Measurements from ENCODE around the gene SERPINB8.
A peak's percentile ranks its signal among the peaks of the same experiment; 100 is the strongest.

Gene SERPINB8

DNA sequence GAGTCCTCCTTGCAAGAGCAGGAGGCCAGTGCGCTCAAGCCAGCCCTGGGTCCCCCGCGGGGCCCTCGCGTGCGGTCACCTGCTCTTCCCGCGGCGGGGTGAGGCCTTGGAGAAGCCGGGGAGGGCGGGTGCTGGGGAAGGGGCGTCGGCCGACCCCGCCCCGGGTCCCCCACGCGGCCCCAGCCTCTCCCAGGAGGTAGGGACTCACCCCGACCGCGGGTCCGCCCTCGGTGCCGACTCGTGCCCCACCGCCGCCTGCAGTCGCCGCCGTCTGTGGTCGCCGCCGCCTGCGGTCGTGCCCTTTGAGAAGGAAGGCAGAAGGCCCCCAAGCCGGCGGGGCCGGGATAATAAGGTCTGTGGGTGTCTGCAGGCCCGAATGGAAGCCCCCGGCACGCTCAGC, 32.7 kb downstream of the SERPINB8 start:
- Histone ChIP-seq H3K79me2 (ENCODE audit: control insufficient read depth, low read length) (no peaks in the 10 kb centered on the region), H3K36me3 (ENCODE audit: control insufficient read depth, low read length) (no peaks in the 10 kb centered on the region), H3F3A (ENCODE audit: control insufficient read depth, insufficient read depth) (no peaks in the 10 kb centered on the region), H3K4me3 (ENCODE audit: low read length) (no peak overlapping the region), H3K27me3 (ENCODE audit: control insufficient read depth, low read length) (no peaks in the 10 kb centered on the region), H3K9me2 (replicated peaks; ENCODE audit: control insufficient read depth, low read length) (no peaks in the 10 kb centered on the region), H4K20me1 (ENCODE audit: control insufficient read depth, insufficient read depth, low read depth, low read length) (no peaks in the 10 kb centered on the region), H3K9me3 (ENCODE audit: control insufficient read depth, insufficient read depth, low read length) (no peaks in the 10 kb centered on the region), H3K4me2 (ENCODE audit: low read length) (no peak overlapping the region), H3K4me1 (ENCODE audit: control insufficient read depth, low read length) (no peaks in the 10 kb centered on the region), H3K27ac (ENCODE audit: low read depth, low read length) (no peak overlapping the region)
- TF ChIP-seq, protein P1, sequence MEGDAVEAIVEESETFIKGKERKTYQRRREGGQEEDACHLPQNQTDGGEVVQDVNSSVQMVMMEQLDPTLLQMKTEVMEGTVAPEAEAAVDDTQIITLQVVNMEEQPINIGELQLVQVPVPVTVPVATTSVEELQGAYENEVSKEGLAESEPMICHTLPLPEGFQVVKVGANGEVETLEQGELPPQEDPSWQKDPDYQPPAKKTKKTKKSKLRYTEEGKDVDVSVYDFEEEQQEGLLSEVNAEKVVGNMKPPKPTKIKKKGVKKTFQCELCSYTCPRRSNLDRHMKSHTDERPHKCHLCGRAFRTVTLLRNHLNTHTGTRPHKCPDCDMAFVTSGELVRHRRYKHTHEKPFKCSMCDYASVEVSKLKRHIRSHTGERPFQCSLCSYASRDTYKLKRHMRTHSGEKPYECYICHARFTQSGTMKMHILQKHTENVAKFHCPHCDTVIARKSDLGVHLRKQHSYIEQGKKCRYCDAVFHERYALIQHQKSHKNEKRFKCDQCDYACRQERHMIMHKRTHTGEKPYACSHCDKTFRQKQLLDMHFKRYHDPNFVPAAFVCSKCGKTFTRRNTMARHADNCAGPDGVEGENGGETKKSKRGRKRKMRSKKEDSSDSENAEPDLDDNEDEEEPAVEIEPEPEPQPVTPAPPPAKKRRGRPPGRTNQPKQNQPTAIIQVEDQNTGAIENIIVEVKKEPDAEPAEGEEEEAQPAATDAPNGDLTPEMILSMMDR (IDR thresholded peaks at IDR 0.05; ENCODE audit: low read depth, low read length, poor library complexity, severe bottlenecking): no peak
- TF ChIP-seq EZH2phosphoT487 (IDR thresholded peaks at IDR 0.05; ENCODE audit: borderline replicate concordance, low read length): no peak

DNA sequence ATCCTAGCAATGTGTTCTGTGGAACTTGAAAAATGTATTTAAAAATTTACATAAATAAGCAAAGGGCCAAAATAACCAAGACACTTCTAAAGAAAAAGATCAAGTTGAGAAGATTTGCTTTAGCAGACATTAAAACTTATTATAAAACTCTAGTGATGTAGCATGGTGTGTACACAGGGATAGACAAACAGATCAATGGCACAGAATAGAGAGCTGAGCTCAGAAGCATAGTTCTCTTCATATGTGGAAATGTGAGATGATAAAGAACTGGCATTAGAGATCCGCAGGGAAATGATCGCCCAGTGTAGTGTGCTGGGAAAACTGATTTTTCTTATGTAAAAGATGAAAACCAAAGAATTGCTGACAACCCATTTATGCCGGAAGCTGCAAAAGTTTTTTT, 39.4 kb downstream of the SERPINB8 start:
- no peaks in the 10 kb centered on the region for H3K79me2 ChIP-seq (ENCODE audit: control insufficient read depth, low read length)
- H3F3A ChIP-seq (ENCODE audit: control insufficient read depth, insufficient read depth): no peaks in the 10 kb centered on the region
- H3K27ac ChIP-seq (ENCODE audit: low read depth, low read length): no peak overlapping the region
- TF ChIP-seq, protein P1 (IDR thresholded peaks at IDR 0.05; ENCODE audit: low read depth, low read length, poor library complexity, severe bottlenecking): no peak
- TF ChIP-seq EZH2phosphoT487 (IDR thresholded peaks at IDR 0.05; ENCODE audit: borderline replicate concordance, low read length): no peak
- no peaks in the 10 kb centered on the region for H3K36me3 ChIP-seq (ENCODE audit: control insufficient read depth, low read length)
- no peaks in the 10 kb centered on the region for H3K9me3 ChIP-seq (ENCODE audit: control insufficient read depth, insufficient read depth, low read length)
- H3K27me3 ChIP-seq (ENCODE audit: control insufficient read depth, low read length): no peaks in the 10 kb centered on the region
- H3K4me3 ChIP-seq (ENCODE audit: low read length): no peak overlapping the region
- no peaks in the 10 kb centered on the region for H4K20me1 ChIP-seq (ENCODE audit: control insufficient read depth, insufficient read depth, low read depth, low read length)
- H3K9me2 ChIP-seq (replicated peaks; ENCODE audit: control insufficient read depth, low read length): no peaks in the 10 kb centered on the region
- no peaks in the 10 kb centered on the region for H3K4me1 ChIP-seq (ENCODE audit: control insufficient read depth, low read length)
- H3K4me2 ChIP-seq (ENCODE audit: low read length): no peak overlapping the region

DNA sequence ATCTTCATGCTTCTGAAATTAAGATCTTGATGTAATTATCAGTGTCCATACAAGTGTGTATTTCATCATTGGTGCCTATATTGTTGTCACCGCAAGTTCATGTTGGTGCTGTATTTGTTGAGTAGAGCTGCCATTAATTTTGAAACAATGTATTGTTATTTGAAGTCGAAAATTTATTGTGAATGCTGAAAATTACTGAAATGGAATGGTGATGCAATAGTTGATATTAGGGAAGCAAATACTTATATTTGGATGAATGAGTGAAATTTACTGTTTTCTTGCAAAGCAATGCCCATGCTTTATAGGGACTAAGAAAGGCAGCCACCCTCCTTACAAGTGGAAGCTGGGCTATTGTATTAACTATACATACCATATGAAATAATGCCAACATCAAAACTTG, 41.6 kb downstream of the SERPINB8 start:
- Histone ChIP-seq H3K4me1 (ENCODE audit: control insufficient read depth, low read length) (no peaks in the 10 kb centered on the region), H3K9me2 (replicated peaks; ENCODE audit: control insufficient read depth, low read length) (no peaks in the 10 kb centered on the region), H3K79me2 (ENCODE audit: control insufficient read depth, low read length) (no peaks in the 10 kb centered on the region), H3K27ac (ENCODE audit: low read depth, low read length) (no peak overlapping the region), H3K9me3 (ENCODE audit: control insufficient read depth, insufficient read depth, low read length) (no peaks in the 10 kb centered on the region), H3K4me3 (ENCODE audit: low read length) (no peak overlapping the region), H4K20me1 (ENCODE audit: control insufficient read depth, insufficient read depth, low read depth, low read length) (no peaks in the 10 kb centered on the region), H3F3A (ENCODE audit: control insufficient read depth, insufficient read depth) (no peaks in the 10 kb centered on the region), H3K36me3 (ENCODE audit: control insufficient read depth, low read length) (no peaks in the 10 kb centered on the region), H3K4me2 (ENCODE audit: low read length) (no peak overlapping the region), H3K27me3 (ENCODE audit: control insufficient read depth, low read length) (no peaks in the 10 kb centered on the region)
- TF ChIP-seq, protein P1 (IDR thresholded peaks at IDR 0.05; ENCODE audit: low read depth, low read length, poor library complexity, severe bottlenecking): no peak
- TF ChIP-seq EZH2phosphoT487 (IDR thresholded peaks at IDR 0.05; ENCODE audit: borderline replicate concordance, low read length): no peak

DNA sequence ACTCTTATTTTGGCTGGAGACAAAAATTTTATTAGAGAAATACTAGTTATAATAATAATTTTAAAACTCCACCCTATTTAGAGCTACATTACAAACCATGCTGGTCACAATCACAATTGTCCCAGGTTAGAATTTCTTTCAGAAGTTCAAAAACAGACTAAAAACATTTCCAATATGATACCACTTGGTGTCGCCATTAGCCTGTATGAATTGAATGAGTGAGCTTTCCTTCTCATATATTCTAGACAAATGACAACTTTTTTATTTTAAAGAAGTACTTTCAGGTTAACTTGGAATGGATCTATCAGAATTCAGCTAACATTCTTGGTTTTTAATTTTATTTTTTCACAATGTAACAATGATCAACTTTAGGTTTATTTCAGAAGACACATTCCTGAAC, 48.0 kb downstream of the SERPINB8 start:
- Histone ChIP-seq H3K4me1 (ENCODE audit: control insufficient read depth, low read length) (no peaks in the 10 kb centered on the region), H3F3A (ENCODE audit: control insufficient read depth, insufficient read depth) (no peaks in the 10 kb centered on the region), H3K79me2 (ENCODE audit: control insufficient read depth, low read length) (no peaks in the 10 kb centered on the region), H3K9me2 (replicated peaks; ENCODE audit: control insufficient read depth, low read length) (no peaks in the 10 kb centered on the region), H3K4me3 (ENCODE audit: low read length) (no peak overlapping the region), H3K27me3 (ENCODE audit: control insufficient read depth, low read length) (0 out of 2 replicates have a peak, but pooled peaks cover 3% of the 10 kb centered on the region), H3K36me3 (ENCODE audit: control insufficient read depth, low read length) (no peaks in the 10 kb centered on the region), H3K27ac (ENCODE audit: low read depth, low read length) (no peak overlapping the region), H3K4me2 (ENCODE audit: low read length) (no peak overlapping the region), H3K9me3 (ENCODE audit: control insufficient read depth, insufficient read depth, low read length) (no peaks in the 10 kb centered on the region), H4K20me1 (ENCODE audit: control insufficient read depth, insufficient read depth, low read depth, low read length) (no peaks in the 10 kb centered on the region)
- TF ChIP-seq, protein P1 (IDR thresholded peaks at IDR 0.05; ENCODE audit: low read depth, low read length, poor library complexity, severe bottlenecking): peak; percentile 52
- TF ChIP-seq EZH2phosphoT487 (IDR thresholded peaks at IDR 0.05; ENCODE audit: borderline replicate concordance, low read length): no peak

All from DOHH2 (cell line).